Aorta (tissue), 5 donors: ENCODE data around the gene DPP6. TPM values are rescaled to one million over a fixed set of nuclear protein-coding genes. Genes with fewer than 3 reads are reported as not detected.

Experiments used
- ATAC-seq: fragments of 200-7000 bp; cut with Tn5 transposase; one replicate; pipeline ENCODE4 v1.9.1; 2022; ENCODE audit warnings: moderate library complexity; ENCODE audit not compliant: low FRiP score
- DNase-seq, 2 donors: peaks; one replicate each; pipeline ENCODE4 v3.0.0-alpha.2; 2020
- H3K27ac ChIP-seq, 2 donors: one replicate each; pipeline ENCODE4 v1.5.1; 2013; ENCODE audit warnings: low read length in 2 of 2, mild to moderate bottlenecking in 2 of 2, moderate library complexity in 2 of 2, control low read depth in 1 of 2, inconsistent platforms in 1 of 2, low read depth in 1 of 2
- H3K27me3 ChIP-seq, 2 donors: one replicate each; pipeline ENCODE4 v1.6.1; 2013; ENCODE audit warnings: control low read depth in 1 of 2, low read length in 1 of 2, mild to moderate bottlenecking in 1 of 2, moderate library complexity in 1 of 2; ENCODE audit not compliant: insufficient read depth in 2 of 2, control insufficient read depth in 1 of 2
- H3K36me3 ChIP-seq, 2 donors: one replicate each; pipeline ENCODE4 v1.6.1; 2013; ENCODE audit warnings: control low read depth in 1 of 2, low read length in 1 of 2, mild to moderate bottlenecking in 1 of 2; ENCODE audit not compliant: insufficient read depth in 2 of 2, control insufficient read depth in 1 of 2
- H3K4me1 ChIP-seq, 2 donors: one replicate each; pipeline ENCODE4 v1.6.1; 2013; ENCODE audit warnings: low read length in 2 of 2, control low read depth in 1 of 2, mild to moderate bottlenecking in 1 of 2, moderate library complexity in 1 of 2; ENCODE audit not compliant: insufficient read depth in 2 of 2, control insufficient read depth in 1 of 2
- H3K4me3 ChIP-seq, 2 donors: one replicate each; pipeline ENCODE4 v1.5.1; 2013; ENCODE audit warnings: low read length in 2 of 2, control low read depth in 1 of 2, mild to moderate bottlenecking in 1 of 2
- H3K9me3 ChIP-seq: one replicate; pipeline ENCODE4 v1.6.1; 2013; ENCODE audit warnings: mild to moderate bottlenecking, low read length; ENCODE audit not compliant: control insufficient read depth
- WGBS, 2 donors: extraction: QIAGEN DNeasy Blood & Tissue Kit; methylation state at CpG; one replicate each; pipeline ENCODE4 v1.1.7; 2013; 5-methylcytosine and 5-hydroxymethylcytosine counted together
- intact Hi-C, 2 donors: fragments of 100-400 bp; cut with DNase I; formaldehyde crosslinking; loops; one replicate each; pipeline versions ENCODE4 v1.14.2 to v1.15.0; 2022
- polyA plus RNA-seq, 2 donors: library from polyadenylated mRNA; stranded (reverse); fragments of 200-250 nt; gene quantifications; one replicate each; pipeline ENCODE4 v1.2.3, GENCODE V29; 2013
- total RNA-seq, 2 donors: library from RNA; stranded (reverse); fragmentation: NEBNext Ultra II Directional; extraction: Animal tissue kit (Norgen Biotek cat#: 25700); gene quantifications; one replicate each; pipeline ENCODE4 v1.2.1, GENCODE V29; 2021
- donor health status: healthy with polysubstance abuse.
- donor health status: Bipolar disorder and iron deficiency.
- donor health status: DM: no; HTN: no; CAD: no.
- donor health status: DM: no; HTN: no; CAD: no.
- donor health status: DM: yes; HTN: yes; CAD: no.

DPP6 gene
- total and polyA plus RNA-seq, 4 donors, result 0.69 TPM; not detected in 3

DNA sequence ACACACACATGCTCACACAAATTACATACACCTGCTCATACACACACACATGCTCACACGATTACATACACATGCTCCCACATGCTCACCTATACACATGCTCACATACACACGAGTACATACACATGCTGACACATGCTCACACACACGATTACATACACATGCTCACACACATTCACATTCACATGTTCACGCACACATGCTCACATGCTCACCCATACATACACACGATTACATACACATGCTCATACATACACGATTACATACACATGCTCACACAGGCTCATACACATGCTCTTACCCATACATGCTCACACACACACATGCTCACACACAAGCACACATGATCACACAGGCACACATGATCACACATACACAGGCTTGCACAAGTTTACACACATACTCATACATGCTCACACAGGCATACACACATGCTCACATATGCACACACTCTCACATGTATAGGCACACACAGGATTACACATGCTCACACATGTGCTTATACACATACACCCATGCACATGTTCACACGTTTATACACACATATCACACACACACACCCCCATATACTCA, 832.2 kb downstream of the DPP6 start:
- ATAC-seq (no peak), DNase-seq (no peak)
- intact Hi-C loops, result no loop called here
- 93 to 95% methylated on average over 7 of the region's 7 CpGs for WGBS, 2 donors
- no peaks in the 10 kb centered on the region for H3K27me3 ChIP-seq
- H3K36me3 ChIP-seq, result no peaks in the 10 kb centered on the region
- H3K4me1 ChIP-seq, result no peaks in the 10 kb centered on the region
- no peak overlapping the region for H3K4me3 ChIP-seq
- H3K27ac ChIP-seq, result no peak overlapping the region
- peaks cover 1% of the 10 kb centered on the region for H3K9me3 ChIP-seq

GRCh38 chr7:154886591-154886990, 834.4 kb downstream of the DPP6 start:
- Histone ChIP-seq H3K36me3 (no peaks in the 10 kb centered on the region), H3K27ac (no peak overlapping the region), H3K27me3 (no peaks in the 10 kb centered on the region), H3K4me1 (no peaks in the 10 kb centered on the region), H3K9me3 (peaks cover 1% of the 10 kb centered on the region), H3K4me3 (no peak overlapping the region)
- WGBS, 2 donors, result 66 to 74% methylated on average over 9 of the region's 9 CpGs
- DNase-seq (peak in 1 of 2 donors; percentile 61), ATAC-seq (no peak)
- intact Hi-C loops, result no loop called here

GRCh38 chr7:154888690-154889089, 836.5 kb downstream of the DPP6 start:
- intact Hi-C loops, result no loop called here
- WGBS, 2 donors, result 62 to 72% methylated on average over 3 of the region's 3 CpGs

GRCh38 chr7:154892459-154892858, 840.3 kb downstream of the DPP6 start:
- no peaks in the 10 kb centered on the region for H3K27me3 ChIP-seq
- intact Hi-C loops, result no loop called here
- ATAC-seq (no peak), DNase-seq (no peak)
- 28 to 47% methylated on average over 28 of the region's 28 CpGs for WGBS, 2 donors
- H3K4me1 ChIP-seq, result no peaks in the 10 kb centered on the region
- H3K9me3 ChIP-seq, result peaks cover 1% of the 10 kb centered on the region
- no peaks in the 10 kb centered on the region for H3K36me3 ChIP-seq
- H3K4me3 ChIP-seq, result no peak overlapping the region
- no peak overlapping the region for H3K27ac ChIP-seq

More at GRCh38 chr7:154888690-154889089, 836.5 kb downstream of the DPP6 start:
- Histone ChIP-seq H3K36me3 (no peaks in the 10 kb centered on the region), H3K4me3 (no peak overlapping the region), H3K27ac (no peak overlapping the region), H3K4me1 (no peaks in the 10 kb centered on the region), H3K9me3 (peaks cover 1% of the 10 kb centered on the region), H3K27me3 (no peaks in the 10 kb centered on the region)
- no peak for ATAC-seq
- no peak for DNase-seq

DNA sequence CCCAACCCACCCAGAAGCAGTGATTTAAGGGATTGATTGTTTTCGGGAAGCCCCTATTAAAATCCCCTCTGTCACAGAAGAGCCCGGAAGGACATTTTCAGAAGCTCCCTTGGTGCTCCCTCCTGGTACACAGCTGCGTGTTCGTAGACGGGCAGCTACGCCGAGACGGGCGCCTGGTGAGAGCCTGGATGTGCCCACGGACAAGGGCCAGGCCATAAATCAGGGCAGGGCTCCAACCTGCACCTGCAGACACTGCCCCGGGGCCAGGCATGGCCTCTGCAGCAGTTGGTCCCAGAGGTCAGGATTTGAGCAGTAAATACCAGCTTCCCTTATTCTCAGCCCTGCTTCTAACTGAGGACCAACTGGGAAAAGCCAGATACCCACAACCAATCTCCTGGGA, 843.9 kb downstream of the DPP6 start:
- Histone ChIP-seq H3K36me3 (no peaks in the 10 kb centered on the region), H3K9me3 (no peaks in the 10 kb centered on the region), H3K27me3 (no peaks in the 10 kb centered on the region), H3K4me1 (no peaks in the 10 kb centered on the region), H3K4me3 (no peak overlapping the region), H3K27ac (no peak overlapping the region)
- DNase-seq (no peak), ATAC-seq (no peak)
- 91 to 93% methylated on average over 11 of the region's 11 CpGs for WGBS, 2 donors
- intact Hi-C loops, result no loop called here

- DNase-seq (peak in 1 of 2 donors; percentile 65), ATAC-seq (no peak)
- Histone ChIP-seq H3K4me3 (no peak overlapping the region), H3K9me3 (no peaks in the 10 kb centered on the region), H3K27ac (no peak overlapping the region), H3K27me3 (no peaks in the 10 kb centered on the region), H3K36me3 (no peaks in the 10 kb centered on the region), H3K4me1 (no peaks in the 10 kb centered on the region)
- intact Hi-C loops, result no loop called here
- WGBS, 2 donors, result 84 to 86% methylated on average over 24 of the region's 24 CpGs
Measured at GRCh38 chr7:154898973-154899855, 847.0 kb downstream of the DPP6 start.

- no peak overlapping the region for H3K4me3 ChIP-seq
- DNase-seq, result no peak
- ATAC-seq, result no peak
- no peaks in the 10 kb centered on the region for H3K4me1 ChIP-seq
- no peaks in the 10 kb centered on the region for H3K9me3 ChIP-seq
- H3K27ac ChIP-seq, result no peak overlapping the region
- WGBS, 2 donors, result 52 to 54% methylated on average over 5 of the region's 5 CpGs
- intact Hi-C loops, result no loop called here
- H3K27me3 ChIP-seq, result no peaks in the 10 kb centered on the region
- H3K36me3 ChIP-seq, result no peaks in the 10 kb centered on the region
Measured at GRCh38 chr7:154899862-154900261, 847.7 kb downstream of the DPP6 start.

DNA sequence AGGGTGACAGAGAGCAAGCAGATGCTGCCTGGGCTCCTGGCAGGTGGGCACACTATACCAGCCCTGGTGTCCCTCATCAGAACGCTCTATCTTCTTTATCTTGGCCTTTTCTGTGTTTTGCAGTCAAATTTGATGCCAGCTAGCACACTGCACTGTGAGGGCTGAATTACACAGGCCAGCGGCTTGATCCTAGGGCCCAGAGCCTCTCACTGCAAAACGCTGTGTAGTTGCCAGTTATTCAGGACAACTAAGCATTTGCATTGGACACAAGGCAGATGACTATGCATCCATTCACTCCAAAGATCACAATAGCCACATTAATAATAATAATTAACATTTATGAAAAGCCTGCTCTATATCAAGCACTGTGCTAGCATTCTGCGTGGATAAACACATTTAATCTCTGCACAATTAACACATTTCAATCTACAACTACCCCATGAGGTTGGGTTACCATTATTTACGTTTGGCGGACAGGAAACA, 850.4 kb downstream of the DPP6 start:
- ATAC-seq, result no peak
- DNase-seq, result no peak
- 75 to 77% methylated on average over 6 of the region's 6 CpGs for WGBS, 2 donors

More for the DNA sequence above, 850.4 kb downstream of the DPP6 start:
- Histone ChIP-seq H3K4me3 (no peak overlapping the region), H3K9me3 (no peaks in the 10 kb centered on the region), H3K27me3 (no peaks in the 10 kb centered on the region), H3K27ac (no peak overlapping the region), H3K4me1 (no peaks in the 10 kb centered on the region), H3K36me3 (no peaks in the 10 kb centered on the region)
- intact Hi-C loops, result no loop called here
